Osteoblast (primary cell): Measurements from ENCODE around the gene PCDHA12. TPM values are rescaled to one million over a fixed set of nuclear protein-coding genes. Genes with fewer than 3 reads are reported as not detected.
"Not testable (repeated sequence)": the region's sequence is repeated elsewhere in the genome, so short reads cannot be mapped to it uniquely, and the experiment has no call there.

Experiments used
- DNase-seq: peaks from one replicate; pipeline ENCODE4 v3.0.0; 2011; ENCODE audit warnings: low spot score, mixed read lengths; ENCODE audit not compliant: insufficient read length; ENCODE audit errors: missing footprints
- H2AFZ ChIP-seq: 2 replicates; pipeline ENCODE4 v1.6.0; 2011; ENCODE audit warnings: mild to moderate bottlenecking, low read length
- H3K27ac ChIP-seq: 2 replicates; pipeline ENCODE4 v1.5.1; 2011; ENCODE audit warnings: mild to moderate bottlenecking, low read depth, low read length, moderate library complexity
- H3K27me3 ChIP-seq: 2 replicates; pipeline ENCODE4 v1.6.0; 2012; ENCODE audit warnings: mild to moderate bottlenecking, control low read depth, inconsistent platforms, low read length, moderate library complexity; ENCODE audit not compliant: insufficient read depth
- H3K36me3 ChIP-seq: 2 replicates; pipeline ENCODE4 v1.5.1; 2011; ENCODE audit warnings: mild to moderate bottlenecking, low read length, control low read depth, moderate library complexity; ENCODE audit not compliant: insufficient read depth
- H3K4me1 ChIP-seq: 2 replicates; pipeline ENCODE4 v1.5.1; 2011; ENCODE audit warnings: mild to moderate bottlenecking, low read length, control low read depth, moderate library complexity; ENCODE audit not compliant: insufficient read depth
- H3K4me2 ChIP-seq: 2 replicates; pipeline ENCODE4 v1.6.0; 2011; ENCODE audit warnings: mild to moderate bottlenecking, low read length; ENCODE audit not compliant: insufficient read depth
- H3K4me3 ChIP-seq: fragments of 200-600 bp; sonication (generic); 3 replicates; pipeline ENCODE4 v1.5.1; 2012; ENCODE audit warnings: mild to moderate bottlenecking, low read length, inconsistent platforms; ENCODE audit not compliant: insufficient read depth
- H3K79me2 ChIP-seq: 2 replicates; pipeline ENCODE4 v1.6.0; 2012; ENCODE audit warnings: mild to moderate bottlenecking, low read length, control low read depth, inconsistent platforms; ENCODE audit not compliant: insufficient read depth
- H3K9me3 ChIP-seq: 2 replicates; pipeline ENCODE4 v1.5.1; 2011; ENCODE audit warnings: low read depth, low read length, control low read depth
- H4K20me1 ChIP-seq: 2 replicates; pipeline ENCODE4 v1.6.0; 2012; ENCODE audit warnings: mild to moderate bottlenecking, low read length, control low read depth; ENCODE audit not compliant: insufficient read depth
- total RNA-seq: library from RNA; depleted of rRNA; stranded (reverse); fragments of >200 nt; gene quantifications from 2 replicates; pipeline ENCODE4 v1.2.3, GENCODE V29; 2012
- TF ChIP-seq, protein P1 (sequence below): IDR thresholded peaks from 2 replicates; pipeline ENCODE4 v1.5.1; 2011; ENCODE audit warnings: mild to moderate bottlenecking, low read depth, low read length, moderate library complexity; ENCODE audit errors: extremely low read depth

The PCDHA12 gene
- total RNA-seq, 1 donor: 0.36 TPM

DNA sequence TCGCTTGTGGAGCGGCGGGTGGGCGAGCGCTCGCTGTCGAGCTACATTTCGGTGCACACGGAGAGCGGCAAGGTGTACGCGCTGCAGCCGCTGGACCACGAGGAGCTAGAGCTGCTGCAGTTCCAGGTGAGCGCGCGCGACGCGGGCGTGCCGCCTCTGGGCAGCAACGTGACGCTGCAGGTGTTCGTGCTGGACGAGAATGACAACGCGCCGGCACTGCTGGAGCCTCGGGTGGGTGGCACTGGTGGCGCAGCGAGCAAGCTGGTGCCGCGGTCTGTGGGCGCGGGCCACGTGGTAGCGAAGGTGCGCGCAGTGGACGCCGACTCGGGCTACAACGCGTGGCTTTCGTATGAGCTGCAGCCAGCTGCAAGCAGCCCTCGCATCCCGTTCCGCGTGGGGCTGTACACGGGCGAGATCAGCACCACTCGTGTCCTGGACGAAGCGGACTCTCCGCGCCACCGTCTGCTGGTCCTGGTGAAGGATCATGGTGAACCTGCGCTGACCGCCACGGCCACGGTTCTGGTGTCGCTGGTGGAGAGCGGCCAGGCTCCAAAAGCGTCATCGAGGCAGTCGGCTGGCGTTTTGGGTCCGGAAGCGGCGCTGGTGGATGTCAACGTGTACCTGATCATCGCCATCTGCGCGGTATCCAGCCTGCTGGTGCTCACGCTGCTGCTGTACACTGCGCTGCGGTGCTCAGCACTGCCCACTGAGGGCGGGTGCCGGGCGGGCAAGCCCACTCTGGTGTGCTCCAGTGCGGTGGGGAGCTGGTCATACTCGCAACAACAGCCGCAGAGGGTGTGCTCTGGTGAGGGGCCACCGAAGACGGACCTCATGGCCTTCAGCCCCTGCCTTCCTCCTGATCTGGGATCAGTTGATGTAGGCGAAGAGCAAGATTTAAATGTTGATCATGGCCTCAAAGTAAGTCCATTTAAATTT lies 32.0 kb upstream of the PCDHA12 start:
- Histone ChIP-seq H3K27ac (no peak overlapping the region), H3K79me2 (no peaks in the 10 kb centered on the region), H3K9me3 (no peaks in the 10 kb centered on the region), H3K4me2 (no peak overlapping the region), H3K4me3 (no peak overlapping the region), H3K27me3 (no peaks in the 10 kb centered on the region), H4K20me1 (no peaks in the 10 kb centered on the region), H2AFZ (no peak overlapping the region), H3K36me3 (no peaks in the 10 kb centered on the region), H3K4me1 (no peaks in the 10 kb centered on the region)
- TF ChIP-seq, protein P1, sequence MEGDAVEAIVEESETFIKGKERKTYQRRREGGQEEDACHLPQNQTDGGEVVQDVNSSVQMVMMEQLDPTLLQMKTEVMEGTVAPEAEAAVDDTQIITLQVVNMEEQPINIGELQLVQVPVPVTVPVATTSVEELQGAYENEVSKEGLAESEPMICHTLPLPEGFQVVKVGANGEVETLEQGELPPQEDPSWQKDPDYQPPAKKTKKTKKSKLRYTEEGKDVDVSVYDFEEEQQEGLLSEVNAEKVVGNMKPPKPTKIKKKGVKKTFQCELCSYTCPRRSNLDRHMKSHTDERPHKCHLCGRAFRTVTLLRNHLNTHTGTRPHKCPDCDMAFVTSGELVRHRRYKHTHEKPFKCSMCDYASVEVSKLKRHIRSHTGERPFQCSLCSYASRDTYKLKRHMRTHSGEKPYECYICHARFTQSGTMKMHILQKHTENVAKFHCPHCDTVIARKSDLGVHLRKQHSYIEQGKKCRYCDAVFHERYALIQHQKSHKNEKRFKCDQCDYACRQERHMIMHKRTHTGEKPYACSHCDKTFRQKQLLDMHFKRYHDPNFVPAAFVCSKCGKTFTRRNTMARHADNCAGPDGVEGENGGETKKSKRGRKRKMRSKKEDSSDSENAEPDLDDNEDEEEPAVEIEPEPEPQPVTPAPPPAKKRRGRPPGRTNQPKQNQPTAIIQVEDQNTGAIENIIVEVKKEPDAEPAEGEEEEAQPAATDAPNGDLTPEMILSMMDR: no peak
- no peak for DNase-seq

GRCh38 chr5:140848139-140849102 lies 26.7 kb upstream of the PCDHA12 start, which contains the start of gene PCDHA9:
Gene PCDHA9, plus strand, starts transcription at chr5:140848382. Its CDS starts 114 bp downstream, at chr5:140848496.
- H3K79me2 ChIP-seq, H3K9me3 ChIP-seq, H3K36me3 ChIP-seq, H3K4me1 ChIP-seq, H3K4me3 ChIP-seq, H3K27ac ChIP-seq, H4K20me1 ChIP-seq, H3K4me2 ChIP-seq, H2AFZ ChIP-seq, H3K27me3 ChIP-seq, DNase-seq: not testable (repeated sequence)

- H3K9me3 ChIP-seq, H3K4me3 ChIP-seq, H3K4me1 ChIP-seq, H3K27ac ChIP-seq, H4K20me1 ChIP-seq, H3K27me3 ChIP-seq, H2AFZ ChIP-seq, H3K4me2 ChIP-seq, H3K79me2 ChIP-seq, H3K36me3 ChIP-seq, DNase-seq: not testable (repeated sequence)
Observed at GRCh38 chr5:140849831-140850634, 25.1 kb upstream of the PCDHA12 start.

GRCh38 chr5:140855772-140856674 lies 19.1 kb upstream of the PCDHA12 start, which contains the start of gene PCDHA10:
Gene PCDHA10, plus strand, starts transcription at chr5:140855897. Its CDS starts 152 bp downstream, at chr5:140856049.
- TF ChIP-seq, protein P1: peak; percentile 5
- Histone ChIP-seq H3K27ac (no peak within 1 kb of the TSS), H3K27me3 (no peaks in the 10 kb centered on the region), H3K36me3 (no peaks in the 10 kb centered on the region), H3K4me1 (no peaks in the 10 kb centered on the region), H3K4me2 (no peak within 1 kb of the TSS), H2AFZ (no peak within 1 kb of the TSS), H3K9me3 (no peaks in the 10 kb centered on the region), H3K79me2 (no peaks in the 10 kb centered on the region), H3K4me3 (no peak within 1 kb of the TSS), H4K20me1 (no peaks in the 10 kb centered on the region)
- DNase-seq: no peak
